Activated CD8-positive, alpha-beta memory T cell treated with anti-CD3 and anti-CD28 coated beads, Interleukin-2, amount 50 U/mL, for 48 hours (primary cell): ENCODE data around the gene IL20.
"Not testable (repeated sequence)": the region's sequence is repeated elsewhere in the genome, so short reads cannot be mapped to it uniquely, and the experiment has no call there.

Source experiments
- DNase-seq: peaks from one replicate; pipeline ENCODE4 v3.0.0-alpha.2; 2020

Gene IL20

GRCh38 chr1:206843626-206844025 is 21.8 kb upstream of the IL20 start:
- no peak for DNase-seq

- DNase-seq = no peak
These were observed 18.9 kb upstream of the IL20 start for GRCh38 chr1:206846487-206846886.

GRCh38 chr1:206847337-206847834 is 18.0 kb upstream of the IL20 start:
- no peak for DNase-seq

DNA sequence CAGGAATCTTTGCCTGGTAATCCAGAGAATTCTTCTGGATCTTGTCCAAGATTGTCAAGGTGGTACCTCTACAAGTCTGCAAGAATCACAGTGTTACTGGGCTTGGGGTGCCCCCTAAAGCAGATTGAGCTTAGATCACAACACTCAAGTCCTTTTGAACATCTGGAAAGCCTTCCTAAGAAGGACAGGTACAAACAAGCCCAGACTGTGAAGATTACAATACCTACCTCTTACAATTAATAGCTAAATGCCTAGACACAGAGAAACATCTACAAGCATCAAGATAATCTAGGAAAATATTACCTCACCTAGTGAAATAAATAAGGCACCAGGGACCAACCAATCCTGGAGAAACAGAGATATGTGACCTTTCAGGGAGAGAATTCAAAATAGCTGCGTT is 17.5 kb upstream of the IL20 start:
- no peak for DNase-seq

DNA sequence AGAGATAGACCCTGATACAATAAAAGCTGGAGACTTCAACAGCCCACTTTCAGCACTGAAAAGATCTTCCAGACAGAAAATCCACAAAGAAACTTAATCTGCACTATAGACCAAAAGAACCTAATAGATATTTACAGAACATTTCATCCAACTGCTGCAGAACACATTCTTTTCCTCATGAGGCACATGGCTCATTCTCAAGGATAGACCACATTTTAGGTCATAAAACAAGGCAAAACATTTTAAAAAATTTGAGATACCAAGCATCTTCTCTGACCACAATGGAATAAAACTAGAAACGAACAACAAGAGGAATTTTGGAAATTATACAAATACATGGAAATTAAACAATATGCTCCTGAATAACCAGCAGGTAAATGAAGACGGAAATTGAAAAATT is 15.0 kb upstream of the IL20 start:
- no peak for DNase-seq

DNA sequence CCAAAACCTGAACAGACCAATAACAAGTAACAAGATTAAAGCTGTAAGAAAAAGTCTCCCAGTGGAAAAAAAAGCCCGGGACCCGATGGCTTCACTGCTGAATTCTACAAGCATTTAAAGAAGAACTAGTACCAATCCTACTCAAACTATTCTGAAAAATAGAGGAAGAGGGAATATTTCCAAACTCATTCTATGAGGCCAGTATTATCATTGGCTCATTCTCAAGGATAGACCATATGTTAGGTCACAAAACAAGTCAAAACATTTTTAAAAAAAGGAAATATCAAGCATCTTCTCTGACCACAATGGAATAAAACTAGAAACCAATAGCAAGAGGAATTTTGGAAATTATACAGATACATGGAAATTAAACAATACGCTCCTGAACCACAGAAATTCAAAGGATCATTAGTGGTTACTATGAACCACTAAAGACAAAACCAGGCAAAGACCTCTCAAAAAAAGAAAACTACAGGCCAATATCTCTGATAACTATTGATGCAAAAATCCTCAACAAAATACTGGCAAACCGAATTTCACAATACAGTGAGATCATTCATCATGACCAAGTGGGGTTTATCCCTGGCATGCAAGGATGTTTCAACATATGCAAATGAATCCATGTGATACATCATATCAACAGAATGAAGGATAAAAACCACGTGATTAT is 13.9 kb upstream of the IL20 start:
- DNase-seq = no peak

GRCh38 chr1:206852662-206853061 is 12.8 kb upstream of the IL20 start:
- not testable (repeated sequence) for DNase-seq

DNA sequence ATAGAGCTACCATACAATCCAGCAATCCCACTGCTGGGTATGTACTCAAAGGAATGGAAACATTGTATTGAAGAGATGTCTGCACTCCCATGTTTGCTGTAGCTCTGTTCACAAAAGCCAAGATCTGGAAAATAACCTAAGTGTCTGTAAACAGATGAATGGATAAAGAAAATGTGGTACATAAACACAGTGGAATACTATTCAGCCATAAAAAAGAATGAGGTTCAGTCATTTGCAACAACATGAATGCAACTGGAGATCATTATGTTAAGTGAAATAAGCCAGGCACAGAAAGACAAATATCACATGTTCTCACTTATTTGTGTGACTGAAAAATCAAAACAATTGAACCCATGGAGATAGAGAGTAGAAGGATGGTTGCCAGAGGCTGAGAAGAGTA is 11.7 kb upstream of the IL20 start:
- DNase-seq = not testable (repeated sequence)

- DNase-seq = no peak
These were observed 10.9 kb upstream of the IL20 start for GRCh38 chr1:206854401-206855129.

DNA sequence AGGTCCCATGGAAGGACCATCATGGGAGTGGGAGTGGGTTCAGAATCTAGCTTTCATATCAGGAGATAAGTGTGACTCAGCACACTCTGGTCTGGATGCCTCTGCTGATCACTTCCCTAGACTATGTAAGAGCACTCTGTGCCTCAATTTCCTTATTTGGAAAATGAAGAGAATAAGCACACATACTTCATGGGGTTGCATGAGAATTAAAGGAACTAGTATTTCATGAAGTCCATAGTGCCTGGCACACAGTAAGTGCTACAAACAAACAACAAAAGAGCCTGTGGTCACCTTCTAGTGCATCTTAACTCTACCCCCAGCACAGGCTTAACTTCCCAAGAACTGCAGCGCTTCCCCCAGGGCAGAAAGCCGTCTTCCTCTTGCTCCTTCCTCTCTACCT is 9.6 kb upstream of the IL20 start:
- no peak for DNase-seq

GRCh38 chr1:206856674-206857464 is 8.6 kb upstream of the IL20 start:
- no peak for DNase-seq

GRCh38 chr1:206859082-206859521 is 6.3 kb upstream of the IL20 start:
- no peak for DNase-seq

- no peak for DNase-seq
These were observed 5.3 kb upstream of the IL20 start for GRCh38 chr1:206860165-206860564.

GRCh38 chr1:206863266-206863665 is 2.2 kb upstream of the IL20 start:
- DNase-seq = no peak

- no peak for DNase-seq
These were observed 639 bp downstream of the IL20 start for GRCh38 chr1:206866062-206866461.

- DNase-seq = no peak
These were observed 1.8 kb downstream of the IL20 start for GRCh38 chr1:206867239-206867638.

GRCh38 chr1:206867716-206868115 is 2.3 kb downstream of the IL20 start:
- no peak for DNase-seq

- no peak for DNase-seq
These were observed 2.8 kb downstream of the IL20 start for GRCh38 chr1:206868264-206868663.

- no peak for DNase-seq
These were observed 6.7 kb downstream of the IL20 start for GRCh38 chr1:206872139-206872538.

DNA sequence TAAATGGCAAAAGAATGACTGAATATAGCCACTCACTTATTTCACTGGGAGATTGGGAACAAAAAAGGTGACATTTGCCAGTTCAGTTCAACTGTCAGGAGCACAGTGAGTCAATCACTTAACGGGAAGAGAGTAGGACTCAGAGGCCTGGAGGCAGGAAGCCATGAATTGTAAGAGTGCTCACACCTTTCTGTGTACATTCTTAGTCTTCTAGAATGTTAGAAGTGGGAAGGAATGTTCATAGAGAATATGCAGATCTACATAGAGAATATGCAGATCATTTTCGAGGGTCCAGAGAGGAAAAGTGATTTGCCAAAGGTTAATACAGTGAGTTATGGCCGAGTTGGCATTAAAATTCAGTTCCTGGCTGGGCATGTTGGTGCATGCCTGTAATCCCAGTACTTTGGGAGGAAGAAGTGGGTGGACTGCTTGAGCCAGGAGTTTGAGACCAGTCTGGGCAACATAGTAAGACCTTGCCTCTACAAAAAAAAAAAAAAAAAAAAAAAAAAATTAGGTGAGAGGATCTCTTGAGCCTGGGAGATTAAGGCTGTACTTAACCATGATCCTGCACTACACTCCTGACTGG is 8.3 kb downstream of the IL20 start:
- DNase-seq = no peak

DNA sequence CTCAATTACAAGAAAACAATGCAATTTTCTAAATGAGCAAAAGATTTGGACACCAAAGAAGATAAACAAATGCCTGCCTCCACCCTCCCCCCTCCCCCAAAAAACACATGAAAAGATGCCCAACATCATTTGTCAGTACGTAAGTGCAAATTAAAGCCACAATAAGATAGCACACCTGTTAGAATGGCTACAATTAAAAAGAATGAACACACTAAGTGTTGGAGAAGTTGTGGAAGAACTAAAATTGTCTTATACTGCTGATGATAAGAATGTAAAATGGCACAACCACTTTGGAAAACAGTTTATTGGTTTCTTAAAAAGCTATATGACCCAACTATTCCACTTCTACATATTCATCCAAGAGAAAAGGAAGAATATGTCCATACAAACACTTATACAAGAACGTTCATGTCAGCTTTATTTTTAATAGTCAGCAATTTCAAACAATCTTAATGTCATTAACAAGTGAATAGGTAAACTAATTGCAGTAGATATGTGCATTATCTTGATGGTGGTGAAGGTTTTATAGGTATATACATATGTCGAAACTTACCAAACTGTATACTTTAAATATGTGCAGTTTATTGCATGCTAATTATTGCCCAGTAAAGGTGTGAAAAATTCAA is 10.4 kb downstream of the IL20 start:
- no peak for DNase-seq

DNA sequence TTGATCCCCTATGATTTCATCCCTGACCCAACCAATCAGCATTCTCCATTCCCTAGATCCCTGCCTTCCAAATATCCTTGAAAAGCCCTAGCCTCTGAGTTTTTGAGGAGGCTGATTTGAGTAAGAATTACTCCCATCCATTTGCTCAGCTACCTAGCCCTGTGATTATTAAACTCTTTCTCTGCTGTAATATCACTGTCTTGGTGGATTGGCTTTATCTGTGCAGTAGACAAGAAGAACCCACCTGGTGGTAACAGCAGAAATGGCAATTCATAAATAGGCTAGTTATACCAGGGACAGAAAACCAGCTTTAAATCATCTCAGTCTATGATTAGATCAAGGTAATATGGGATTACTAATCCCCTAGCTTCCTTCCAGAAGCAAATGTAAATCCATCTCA is 13.0 kb downstream of the IL20 start:
- no peak for DNase-seq

DNA sequence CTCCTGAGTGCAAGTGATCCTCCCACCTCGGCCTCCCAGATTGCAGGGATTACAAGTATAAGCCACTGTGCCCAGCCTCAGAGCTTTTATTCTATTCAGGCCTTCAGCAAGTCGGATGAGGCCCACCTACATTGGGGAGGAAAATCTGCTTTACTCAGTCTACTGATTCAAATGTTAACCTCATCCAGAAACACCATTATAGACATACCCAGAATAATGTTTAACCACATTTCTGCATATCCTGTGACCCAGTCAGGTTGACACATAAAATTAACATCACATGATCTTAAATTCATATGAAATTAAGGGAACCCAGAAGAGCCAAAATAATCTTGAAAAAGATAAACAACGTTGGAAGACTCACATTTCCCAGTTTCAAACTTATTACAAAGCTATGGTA is 14.9 kb downstream of the IL20 start:
- DNase-seq = no peak
